Activated CD8-positive, alpha-beta T cell treated with anti-CD3 and anti-CD28 coated beads, Interleukin-2, amount 10 ng/mL, durations not matched to agents 7 days and 5 days (primary cell): ENCODE data around the gene KCNMB1. TPM values are rescaled to one million over a fixed set of nuclear protein-coding genes. Genes with fewer than 3 reads are reported as not detected.

Source experiments
- ATAC-seq: fragments of 150-1000 bp; cut with Tn5 transposase; one replicate; pipeline ENCODE4 v1.10.0; 2021; ENCODE audit warnings: moderate library complexity
- CTCF ChIA-PET: fragments of 350-600 bp; sonication (Branson Sonifier 250); formaldehyde crosslinking; loops from one replicate; lab custom pipeline; 2021; ENCODE audit warnings: antibody characterized with exemption; lab: Charles Lee
- POLR2A ChIA-PET: fragments of 350-600 bp; sonication (Branson Sonifier 250); formaldehyde crosslinking; loops from one replicate; lab custom pipeline; 2021; ENCODE audit warnings: antibody characterized with exemption; lab: Charles Lee
- DNase-seq: peaks from one replicate; pipeline ENCODE4 v3.0.0-alpha.2; 2020
- H3K27ac Mint-ChIP-seq: one replicate; pipeline ENCODE4 v1.8.0; 2021; ENCODE audit warnings: mild to moderate bottlenecking, mixed read lengths
- H3K27me3 Mint-ChIP-seq: one replicate; pipeline ENCODE4 v1.8.0; 2021; ENCODE audit warnings: low read depth, mixed read lengths
- H3K36me3 Mint-ChIP-seq: one replicate; pipeline ENCODE4 v1.8.0; 2021; ENCODE audit warnings: low read depth, mixed read lengths
- H3K4me1 Mint-ChIP-seq: one replicate; pipeline ENCODE4 v1.8.0; 2021; ENCODE audit warnings: low read depth, mixed read lengths
- H3K4me3 Mint-ChIP-seq: one replicate; pipeline ENCODE4 v1.8.0; 2021; ENCODE audit warnings: mild to moderate bottlenecking, mixed read lengths
- H3K9me3 Mint-ChIP-seq: one replicate; pipeline ENCODE4 v1.8.0; 2022; ENCODE audit warnings: mixed read lengths; ENCODE audit not compliant: insufficient read depth
- total RNA-seq, 2 experiments: library from RNA; stranded (reverse); gene quantifications; one replicate each; pipeline ENCODE4 v1.2.3, GENCODE V29; 2021

Gene KCNMB1
- total RNA-seq, 2 experiments from 2014 or later = not detected

DNA sequence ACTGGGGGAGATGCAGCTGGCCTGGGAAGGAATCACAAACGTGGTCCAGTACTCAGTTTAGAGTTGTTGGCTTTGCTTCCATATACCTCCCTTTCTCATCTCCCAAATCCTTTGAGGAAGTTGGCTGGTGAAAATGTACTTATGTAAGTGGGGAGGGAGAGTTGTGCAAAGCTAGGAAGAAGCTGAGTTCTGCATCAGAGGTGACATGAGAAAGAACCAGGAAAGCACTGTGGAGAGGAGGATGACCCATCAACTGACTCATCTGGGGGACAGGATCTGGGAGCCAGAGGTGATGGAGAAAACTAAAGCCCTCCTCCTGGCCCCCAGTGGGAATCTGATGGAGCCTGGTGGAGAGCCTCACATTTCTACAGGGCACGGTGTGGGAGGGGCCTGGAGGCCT lies 16.2 kb downstream of the KCNMB1 start:
- CTCF ChIA-PET = no interaction called here
- Mint-ChIP-seq H3K27me3 (peaks cover 24% of the 10 kb centered on the region), H3K27ac (no peak overlapping the region), H3K4me1 (no peaks in the 10 kb centered on the region), H3K4me3 (no peak overlapping the region), H3K36me3 (no peaks in the 10 kb centered on the region), H3K9me3 (no peaks in the 10 kb centered on the region)
- DNase-seq = no peak
- POLR2A ChIA-PET = no interaction called here
- ATAC-seq = no peak

- Mint-ChIP-seq H3K36me3 (no peaks in the 10 kb centered on the region), H3K4me1 (no peaks in the 10 kb centered on the region), H3K9me3 (no peaks in the 10 kb centered on the region), H3K4me3 (no peak overlapping the region), H3K27ac (peak overlapping the region; percentile 26), H3K27me3 (peaks cover 19% of the 10 kb centered on the region)
- CTCF ChIA-PET = no interaction called here
- ATAC-seq (no peak), DNase-seq (no peak)
- POLR2A ChIA-PET = no interaction called here
Observed at GRCh38 chr5:170368586-170368985, 20.6 kb downstream of the KCNMB1 start.

GRCh38 chr5:170366276-170366675 lies 22.9 kb downstream of the KCNMB1 start:
- DNase-seq = no peak
- H3K27ac Mint-ChIP-seq = no peak overlapping the region
- H3K9me3 Mint-ChIP-seq = no peaks in the 10 kb centered on the region

GRCh38 chr5:170365831-170366230 lies 23.3 kb downstream of the KCNMB1 start:
- DNase-seq (no peak), ATAC-seq (no peak)
- Mint-ChIP-seq H3K27ac (no peak overlapping the region), H3K4me3 (no peak overlapping the region), H3K36me3 (no peaks in the 10 kb centered on the region), H3K27me3 (peaks cover 14% of the 10 kb centered on the region), H3K9me3 (no peaks in the 10 kb centered on the region), H3K4me1 (no peaks in the 10 kb centered on the region)
- CTCF ChIA-PET = interaction anchor here (0.9 to 1.5 kb wide), 2 partner anchors 55 to 140 kb away, joined by 3 read pairs; no protein-coding TSS in a partner anchor
- POLR2A ChIA-PET = interaction anchor here (0.7 kb wide), 1 partner anchor 17 kb away, joined by 3 read pairs; no protein-coding TSS in a partner anchor

More at GRCh38 chr5:170366276-170366675, 22.9 kb downstream of the KCNMB1 start:
- Mint-ChIP-seq H3K4me3 (no peak overlapping the region), H3K36me3 (no peaks in the 10 kb centered on the region), H3K4me1 (no peaks in the 10 kb centered on the region), H3K27me3 (peaks cover 15% of the 10 kb centered on the region)
- POLR2A ChIA-PET = interaction anchor here (0.7 kb wide), 1 partner anchor 16 kb away, joined by 3 read pairs; no protein-coding TSS in a partner anchor
- no peak for ATAC-seq
- CTCF ChIA-PET = interaction anchor here (0.9 to 1.5 kb wide), 2 partner anchors 55 to 140 kb away, joined by 3 read pairs; no protein-coding TSS in a partner anchor

DNA sequence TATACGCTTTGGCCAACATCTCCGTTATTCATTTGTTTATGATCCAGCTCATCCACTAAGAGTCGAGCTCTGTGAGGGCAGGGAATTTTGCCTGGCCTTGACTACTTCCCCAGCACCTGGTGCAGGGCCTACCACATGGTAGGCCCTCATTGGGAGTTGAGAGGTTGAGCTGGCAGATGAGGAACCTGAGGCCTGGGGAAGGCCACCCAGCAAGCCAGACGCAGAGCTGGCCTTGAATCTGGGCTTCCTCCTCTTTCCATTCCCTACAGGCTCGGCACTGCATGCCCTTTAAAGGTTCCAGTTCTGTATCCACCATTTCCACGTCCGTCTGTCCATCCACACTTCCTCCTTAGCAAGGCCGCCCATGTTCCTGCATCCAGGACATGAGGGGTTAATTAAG lies 24.2 kb downstream of the KCNMB1 start:
- Mint-ChIP-seq H3K27me3 (peaks cover 5% of the 10 kb centered on the region), H3K4me3 (no peak overlapping the region), H3K27ac (no peak overlapping the region), H3K9me3 (no peaks in the 10 kb centered on the region), H3K4me1 (no peaks in the 10 kb centered on the region), H3K36me3 (no peaks in the 10 kb centered on the region)
- ChIA-PET CTCF (no interaction called here), POLR2A (no interaction called here)
- DNase-seq = no peak
- ATAC-seq = no peak

DNA sequence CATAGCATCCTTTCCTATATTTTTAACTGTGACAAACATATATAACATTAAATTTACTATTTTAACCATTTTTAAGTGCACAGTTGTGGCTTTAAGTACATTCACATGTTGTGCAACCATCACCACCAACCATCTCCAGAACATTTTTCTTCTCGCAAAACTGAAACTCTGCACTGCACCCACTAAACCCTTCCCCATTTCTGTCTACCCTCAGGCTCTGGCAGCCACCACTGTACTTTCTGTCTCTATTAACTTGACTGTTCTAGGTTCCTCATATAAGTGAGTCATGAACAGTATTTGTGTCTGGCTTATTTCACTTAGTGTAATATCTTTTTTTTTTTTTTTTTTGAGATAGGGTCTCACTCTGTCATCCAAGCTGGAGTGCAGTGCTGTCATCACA lies 25.5 kb downstream of the KCNMB1 start:
- ChIA-PET POLR2A (no interaction called here), CTCF (no interaction called here)
- H3K27ac Mint-ChIP-seq = no peak overlapping the region
- no peaks in the 10 kb centered on the region for H3K4me1 Mint-ChIP-seq
- no peaks in the 10 kb centered on the region for H3K9me3 Mint-ChIP-seq
- H3K36me3 Mint-ChIP-seq = no peaks in the 10 kb centered on the region
- H3K4me3 Mint-ChIP-seq = no peak overlapping the region
- peaks cover 3% of the 10 kb centered on the region for H3K27me3 Mint-ChIP-seq
- DNase-seq (no peak), ATAC-seq (no peak)

GRCh38 chr5:170362656-170363055 lies 26.5 kb downstream of the KCNMB1 start:
- H3K9me3 Mint-ChIP-seq = no peaks in the 10 kb centered on the region
- no peak for ATAC-seq

GRCh38 chr5:170362102-170362501 lies 27.1 kb downstream of the KCNMB1 start:
- ChIA-PET CTCF (interaction anchor here (1.0 to 1.5 kb wide), 4 partner anchors 99 to 261 kb away, joined by 3 to 4 read pairs (median 3); no protein-coding TSS in a partner anchor), POLR2A (no interaction called here)
- no peak overlapping the region for H3K27ac Mint-ChIP-seq
- H3K27me3 Mint-ChIP-seq = peaks cover 3% of the 10 kb centered on the region
- H3K36me3 Mint-ChIP-seq = no peaks in the 10 kb centered on the region
- H3K9me3 Mint-ChIP-seq = no peaks in the 10 kb centered on the region
- DNase-seq (no peak), ATAC-seq (no peak)
- H3K4me1 Mint-ChIP-seq = no peaks in the 10 kb centered on the region
- no peak overlapping the region for H3K4me3 Mint-ChIP-seq

More at GRCh38 chr5:170362656-170363055, 26.5 kb downstream of the KCNMB1 start:
- CTCF ChIA-PET = interaction anchor here (1.5 kb wide), 1 partner anchor 141 kb away, joined by 3 read pairs; no protein-coding TSS in a partner anchor
- Mint-ChIP-seq H3K27me3 (peaks cover 3% of the 10 kb centered on the region), H3K27ac (no peak overlapping the region), H3K4me1 (no peaks in the 10 kb centered on the region), H3K4me3 (no peak overlapping the region), H3K36me3 (no peaks in the 10 kb centered on the region)
- POLR2A ChIA-PET = no interaction called here
- no peak for DNase-seq

GRCh38 chr5:170361616-170362015 lies 27.6 kb downstream of the KCNMB1 start:
- Mint-ChIP-seq H3K4me3 (no peak overlapping the region), H3K27me3 (peaks cover 3% of the 10 kb centered on the region), H3K9me3 (no peaks in the 10 kb centered on the region), H3K4me1 (no peaks in the 10 kb centered on the region), H3K27ac (no peak overlapping the region), H3K36me3 (no peaks in the 10 kb centered on the region)
- ChIA-PET POLR2A (no interaction called here), CTCF (interaction anchor here (1.0 to 1.5 kb wide), 4 partner anchors 99 to 261 kb away, joined by 3 to 4 read pairs (median 3); no protein-coding TSS in a partner anchor)
- no peak for ATAC-seq
- no peak for DNase-seq

GRCh38 chr5:170361116-170361515 lies 28.1 kb downstream of the KCNMB1 start:
- ATAC-seq (no peak), DNase-seq (no peak)
- no peaks in the 10 kb centered on the region for H3K36me3 Mint-ChIP-seq
- no peaks in the 10 kb centered on the region for H3K9me3 Mint-ChIP-seq
- no peaks in the 10 kb centered on the region for H3K4me1 Mint-ChIP-seq
- no peak overlapping the region for H3K4me3 Mint-ChIP-seq
- no peak overlapping the region for H3K27ac Mint-ChIP-seq
- POLR2A ChIA-PET = no interaction called here
- peaks cover 6% of the 10 kb centered on the region for H3K27me3 Mint-ChIP-seq
- CTCF ChIA-PET = interaction anchor here (1.0 to 1.5 kb wide), 4 partner anchors 98 to 260 kb away, joined by 3 to 4 read pairs (median 3); no protein-coding TSS in a partner anchor

GRCh38 chr5:170360709-170361108 lies 28.5 kb downstream of the KCNMB1 start:
- Mint-ChIP-seq H3K4me1 (no peaks in the 10 kb centered on the region), H3K27me3 (peaks cover 6% of the 10 kb centered on the region), H3K36me3 (no peaks in the 10 kb centered on the region), H3K9me3 (no peaks in the 10 kb centered on the region), H3K27ac (no peak overlapping the region), H3K4me3 (no peak overlapping the region)
- ATAC-seq = no peak
- DNase-seq = no peak
- CTCF ChIA-PET = interaction anchor here (1.1 kb wide), 1 partner anchor 135 kb away, joined by 4 read pairs; no protein-coding TSS in a partner anchor
- POLR2A ChIA-PET = no interaction called here

DNA sequence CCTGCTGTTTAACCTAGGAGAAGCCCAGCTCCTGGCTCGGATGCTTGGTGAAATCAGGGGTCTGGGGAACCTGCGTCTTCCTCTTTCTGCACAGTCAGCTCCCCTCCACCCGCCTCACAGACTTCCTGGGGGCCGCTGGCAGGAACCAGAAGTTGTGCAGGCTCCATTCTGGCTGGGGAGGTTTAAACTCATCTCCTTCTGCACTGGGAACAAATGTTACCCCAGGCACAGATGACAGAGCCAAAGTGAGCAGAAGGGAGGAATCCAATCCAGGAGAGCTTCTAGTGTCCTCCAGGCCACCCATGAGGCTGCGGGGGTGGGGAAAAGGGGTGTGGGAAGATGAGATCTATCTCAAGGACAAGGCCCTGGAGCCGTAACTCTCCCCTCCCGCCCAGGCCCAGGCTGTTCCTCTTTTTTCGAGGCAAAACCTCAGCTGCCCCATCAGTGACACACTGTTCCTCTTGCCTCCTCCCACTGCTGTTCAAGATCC lies 31.2 kb downstream of the KCNMB1 start:
- Mint-ChIP-seq H3K4me3 (no peak overlapping the region), H3K27me3 (peaks cover 11% of the 10 kb centered on the region), H3K4me1 (no peaks in the 10 kb centered on the region), H3K27ac (no peak overlapping the region), H3K36me3 (no peaks in the 10 kb centered on the region), H3K9me3 (no peaks in the 10 kb centered on the region)
- DNase-seq (no peak), ATAC-seq (no peak)
- ChIA-PET CTCF (interaction anchor here (1.4 to 2.3 kb wide), 3 partner anchors 9 to 132 kb away, joined by 4 to 8 read pairs (median 4); no protein-coding TSS in a partner anchor), POLR2A (interaction anchor here (1.1 kb wide), 1 partner anchor 19 kb away, joined by 3 read pairs; no protein-coding TSS in a partner anchor)
